CD8-positive, alpha-beta memory T cell (primary cell): ENCODE data around the gene INSIG1. TPM values are rescaled to one million over a fixed set of nuclear protein-coding genes. Genes with fewer than 3 reads are reported as not detected.

Experiments
- CTCF ChIA-PET: fragments of 350-600 bp; sonication (Branson Sonifier 250); formaldehyde crosslinking; loops from one replicate; lab custom pipeline; 2021; ENCODE audit warnings: antibody characterized with exemption; lab: Charles Lee
- POLR2A ChIA-PET: fragments of 350-600 bp; sonication (Branson Sonifier 250); formaldehyde crosslinking; loops from one replicate; lab custom pipeline; 2021; ENCODE audit warnings: antibody characterized with exemption; lab: Charles Lee
- DNase-seq, 5 donors: peaks; one replicate each; pipeline versions ENCODE4 v3.0.0 to v3.0.0-alpha.2; 2020 to 2022; ENCODE audit warnings: mixed read lengths in 1 of 5
- H3K27ac ChIP-seq: one replicate; pipeline ENCODE4 v1.7.0; 2013; ENCODE audit warnings: low read depth, mild to moderate bottlenecking, low read length, moderate library complexity
- H3K27me3 ChIP-seq: 2 replicates; pipeline ENCODE4 v1.7.0; 2013; ENCODE audit warnings: low read length, mild to moderate bottlenecking; ENCODE audit not compliant: insufficient read depth, poor library complexity, severe bottlenecking
- H3K36me3 ChIP-seq: 2 replicates; pipeline ENCODE4 v1.7.0; 2013; ENCODE audit warnings: mild to moderate bottlenecking, low read length, moderate library complexity; ENCODE audit not compliant: insufficient read depth
- H3K4me1 ChIP-seq: 2 replicates; pipeline ENCODE4 v1.7.0; 2013; ENCODE audit warnings: mild to moderate bottlenecking, low read length, moderate library complexity; ENCODE audit not compliant: insufficient read depth
- H3K4me3 ChIP-seq: 2 replicates; pipeline ENCODE4 v1.7.0; 2013; ENCODE audit warnings: mild to moderate bottlenecking, low read length
- H3K9me3 ChIP-seq: 2 replicates; pipeline ENCODE4 v1.7.0; 2013; ENCODE audit warnings: mild to moderate bottlenecking, low read length
- H3K27ac Mint-ChIP-seq, 8 donors: one replicate each; pipeline ENCODE4 v1.8.0; 2020 to 2021; ENCODE audit warnings: mixed read lengths in 8 of 8, mild to moderate bottlenecking in 6 of 8, inconsistent platforms in 3 of 8, moderate library complexity in 3 of 8
- H3K27me3 Mint-ChIP-seq, 2 donors: one replicate each; pipeline ENCODE4 v1.8.0; 2020 to 2021; ENCODE audit warnings: mixed read lengths in 2 of 2, mild to moderate bottlenecking in 1 of 2, moderate library complexity in 1 of 2
- H3K36me3 Mint-ChIP-seq, 3 donors: one replicate each; pipeline ENCODE4 v1.8.0; 2020 to 2021; ENCODE audit warnings: mixed read lengths in 3 of 3, inconsistent platforms in 1 of 3, mild to moderate bottlenecking in 1 of 3
- H3K4me1 Mint-ChIP-seq, 3 donors: one replicate each; pipeline ENCODE4 v1.8.0; 2020 to 2021; ENCODE audit warnings: mixed read lengths in 3 of 3, inconsistent platforms in 1 of 3, mild to moderate bottlenecking in 1 of 3
- H3K4me3 Mint-ChIP-seq, 7 donors: one replicate each; pipeline ENCODE4 v1.8.0; 2020 to 2021; ENCODE audit warnings: mixed read lengths in 7 of 7, mild to moderate bottlenecking in 6 of 7, moderate library complexity in 4 of 7, inconsistent platforms in 2 of 7
- H3K9me3 Mint-ChIP-seq, 5 donors: one replicate each; pipeline ENCODE4 v1.8.0; 2020 to 2022; ENCODE audit warnings: mixed read lengths in 5 of 5, mild to moderate bottlenecking in 3 of 5, moderate library complexity in 2 of 5, inconsistent platforms in 1 of 5
- polyA plus RNA-seq: library from polyadenylated mRNA; unstranded; fragments of 300-500 nt; fragmentation: Illumina TruSeq; gene quantifications from one replicate; pipeline ENCODE4 v1.2.3, GENCODE V29; 2021
- total RNA-seq, 2 experiments: library from RNA; stranded (reverse); gene quantifications; one replicate each; pipeline ENCODE4 v1.2.3, GENCODE V29; 2021

The INSIG1 gene
- total and polyA plus RNA-seq, 3 experiments from 2014 or later, result 25.0 to 29.5 (median 27.3) TPM

GRCh38 chr7:155312633-155313032, 15.0 kb downstream of the INSIG1 start:
- POLR2A ChIA-PET, result no interaction called here
- Histone ChIP-seq H3K9me3 (no peaks in the 10 kb centered on the region), H3K4me1 (no peaks in the 10 kb centered on the region), H3K27me3 (no peaks in the 10 kb centered on the region), H3K4me3 (no peak overlapping the region), H3K27ac (no peak overlapping the region), H3K36me3 (peaks cover 15% of the 10 kb centered on the region)
- no peak for DNase-seq
- Mint-ChIP-seq H3K36me3 (peaks cover 0 to 40% (median 13%) of the 10 kb centered on the region in 3 donors), H3K4me1 (no peaks in the 10 kb centered on the region), H3K9me3 (no peaks in the 10 kb centered on the region), H3K27ac (peak overlapping the region in 1 of 8 donors; percentile 7), H3K4me3 (no peak overlapping the region), H3K27me3 (peaks cover 0 to 6% of the 10 kb centered on the region in 2 donors)
- CTCF ChIA-PET, result interaction anchor here (1.7 kb wide), 1 partner anchor 32 kb away, joined by 4 read pairs; no protein-coding TSS in a partner anchor

- Histone ChIP-seq H3K4me1 (no peaks in the 10 kb centered on the region), H3K27me3 (no peaks in the 10 kb centered on the region), H3K36me3 (peaks cover 15% of the 10 kb centered on the region), H3K4me3 (no peak overlapping the region), H3K27ac (no peak overlapping the region), H3K9me3 (no peaks in the 10 kb centered on the region)
- DNase-seq, result no peak
- ChIA-PET POLR2A (no interaction called here), CTCF (interaction anchor here (1.7 kb wide), 1 partner anchor 31 kb away, joined by 4 read pairs; no protein-coding TSS in a partner anchor)
- peaks cover 0 to 36% (median 12%) of the 10 kb centered on the region in 3 donors for H3K36me3 Mint-ChIP-seq
- H3K27me3 Mint-ChIP-seq, result peaks cover 0 to 6% of the 10 kb centered on the region in 2 donors
- peak overlapping the region in 2 of 8 donors; percentile 19 to 57 for H3K27ac Mint-ChIP-seq
- H3K4me3 Mint-ChIP-seq, result no peak overlapping the region
- no peaks in the 10 kb centered on the region for H3K4me1 Mint-ChIP-seq
- no peaks in the 10 kb centered on the region for H3K9me3 Mint-ChIP-seq
Observed at GRCh38 chr7:155313096-155313495, 15.4 kb downstream of the INSIG1 start.

GRCh38 chr7:155315977-155316376, 18.3 kb downstream of the INSIG1 start:
- Histone ChIP-seq H3K27ac (no peak overlapping the region), H3K9me3 (no peaks in the 10 kb centered on the region), H3K4me1 (no peaks in the 10 kb centered on the region), H3K36me3 (no peaks in the 10 kb centered on the region), H3K4me3 (no peak overlapping the region), H3K27me3 (no peaks in the 10 kb centered on the region)
- ChIA-PET POLR2A (no interaction called here), CTCF (no interaction called here)
- peaks cover 0 to 9% (median 0%) of the 10 kb centered on the region in 3 donors for H3K36me3 Mint-ChIP-seq
- no peak overlapping the region for H3K4me3 Mint-ChIP-seq
- DNase-seq, result no peak
- H3K27me3 Mint-ChIP-seq, result peaks cover 4 to 8% of the 10 kb centered on the region in 2 donors
- no peaks in the 10 kb centered on the region for H3K4me1 Mint-ChIP-seq
- no peak overlapping the region for H3K27ac Mint-ChIP-seq
- H3K9me3 Mint-ChIP-seq, result peaks cover 0 to 1% (median 0%) of the 10 kb centered on the region in 5 donors

GRCh38 chr7:155316427-155317113, 18.9 kb downstream of the INSIG1 start:
- Histone ChIP-seq H3K27me3 (no peaks in the 10 kb centered on the region), H3K4me1 (no peaks in the 10 kb centered on the region), H3K4me3 (no peak overlapping the region), H3K9me3 (no peaks in the 10 kb centered on the region), H3K27ac (no peak overlapping the region), H3K36me3 (no peaks in the 10 kb centered on the region)
- POLR2A ChIA-PET, result no interaction called here
- no peak overlapping the region for H3K4me3 Mint-ChIP-seq
- CTCF ChIA-PET, result no interaction called here
- H3K27ac Mint-ChIP-seq, result peak overlapping the region in 1 of 8 donors; percentile 15
- peaks cover 0 to 1% (median 0%) of the 10 kb centered on the region in 5 donors for H3K9me3 Mint-ChIP-seq
- H3K27me3 Mint-ChIP-seq, result peaks cover 4 to 9% of the 10 kb centered on the region in 2 donors
- DNase-seq, result no peak
- H3K36me3 Mint-ChIP-seq, result peaks cover 0 to 7% (median 0%) of the 10 kb centered on the region in 3 donors
- no peaks in the 10 kb centered on the region for H3K4me1 Mint-ChIP-seq

GRCh38 chr7:155317114-155317434, 19.4 kb downstream of the INSIG1 start:
- H3K4me1 ChIP-seq, result no peaks in the 10 kb centered on the region
- no peak overlapping the region for H3K4me3 ChIP-seq
- Mint-ChIP-seq H3K4me3 (no peak overlapping the region), H3K27ac (no peak overlapping the region), H3K4me1 (no peaks in the 10 kb centered on the region), H3K27me3 (peaks cover 4 to 11% of the 10 kb centered on the region in 2 donors), H3K9me3 (peaks cover 0 to 1% (median 0%) of the 10 kb centered on the region in 5 donors), H3K36me3 (peaks cover 0 to 5% (median 0%) of the 10 kb centered on the region in 3 donors)
- H3K27ac ChIP-seq, result no peak overlapping the region
- H3K9me3 ChIP-seq, result no peaks in the 10 kb centered on the region
- no peak for DNase-seq
- ChIA-PET POLR2A (no interaction called here), CTCF (no interaction called here)
- H3K27me3 ChIP-seq, result no peaks in the 10 kb centered on the region
- no peaks in the 10 kb centered on the region for H3K36me3 ChIP-seq

- H3K27me3 ChIP-seq, result no peaks in the 10 kb centered on the region
- ChIA-PET POLR2A (no interaction called here), CTCF (no interaction called here)
- H3K9me3 ChIP-seq, result no peaks in the 10 kb centered on the region
- H3K4me3 ChIP-seq, result no peak overlapping the region
- H3K36me3 ChIP-seq, result no peaks in the 10 kb centered on the region
- Mint-ChIP-seq H3K36me3 (no peaks in the 10 kb centered on the region), H3K27me3 (peaks cover 10 to 14% of the 10 kb centered on the region in 2 donors), H3K4me3 (no peak overlapping the region), H3K27ac (no peak overlapping the region), H3K4me1 (no peaks in the 10 kb centered on the region), H3K9me3 (peaks cover 0 to 1% (median 0%) of the 10 kb centered on the region in 5 donors)
- DNase-seq, result no peak
- no peak overlapping the region for H3K27ac ChIP-seq
- H3K4me1 ChIP-seq, result no peaks in the 10 kb centered on the region
Observed at GRCh38 chr7:155318245-155318644, 20.6 kb downstream of the INSIG1 start.

- Histone ChIP-seq H3K36me3 (no peaks in the 10 kb centered on the region), H3K27me3 (no peaks in the 10 kb centered on the region), H3K27ac (no peak overlapping the region), H3K4me1 (no peaks in the 10 kb centered on the region), H3K4me3 (no peak overlapping the region), H3K9me3 (no peaks in the 10 kb centered on the region)
- no peak overlapping the region for H3K27ac Mint-ChIP-seq
- no peaks in the 10 kb centered on the region for H3K36me3 Mint-ChIP-seq
- no peaks in the 10 kb centered on the region for H3K4me1 Mint-ChIP-seq
- H3K27me3 Mint-ChIP-seq, result peaks cover 16 to 18% of the 10 kb centered on the region in 2 donors
- POLR2A ChIA-PET, result no interaction called here
- no peak for DNase-seq
- CTCF ChIA-PET, result no interaction called here
- H3K4me3 Mint-ChIP-seq, result no peak overlapping the region
- H3K9me3 Mint-ChIP-seq, result peaks cover 0 to 3% (median 0%) of the 10 kb centered on the region in 5 donors
Observed at GRCh38 chr7:155322530-155322929, 24.9 kb downstream of the INSIG1 start.

- ChIA-PET CTCF (no interaction called here), POLR2A (no interaction called here)
- DNase-seq, result no peak
- H3K27me3 Mint-ChIP-seq, result peaks cover 16 to 18% of the 10 kb centered on the region in 2 donors
- no peak overlapping the region for H3K27ac Mint-ChIP-seq
- H3K4me1 Mint-ChIP-seq, result no peaks in the 10 kb centered on the region
- H3K36me3 Mint-ChIP-seq, result no peaks in the 10 kb centered on the region
- no peaks in the 10 kb centered on the region for H3K9me3 ChIP-seq
- no peak overlapping the region for H3K4me3 Mint-ChIP-seq
- H3K27me3 ChIP-seq, result no peaks in the 10 kb centered on the region
- H3K4me3 ChIP-seq, result no peak overlapping the region
- no peaks in the 10 kb centered on the region for H3K36me3 ChIP-seq
- no peaks in the 10 kb centered on the region for H3K4me1 ChIP-seq
- H3K9me3 Mint-ChIP-seq, result peaks cover 0 to 3% (median 0%) of the 10 kb centered on the region in 5 donors
- no peak overlapping the region for H3K27ac ChIP-seq
Observed at GRCh38 chr7:155323001-155323638, 25.4 kb downstream of the INSIG1 start.
